Mesothelial cell of epicardium (in vitro differentiated cells): ENCODE data around the gene TGIF1. TPM values are rescaled to one million over a fixed set of nuclear protein-coding genes. Genes with fewer than 3 reads are reported as not detected.

ENCODE experiments used
- DNase-seq, 2 experiments: peaks; one replicate each; pipeline ENCODE4 v3.0.0; 2021; ENCODE audit warnings: low spot score in 2 of 2; ENCODE audit not compliant: unreplicated experiment in 2 of 2
- H3K27ac Mint-ChIP-seq: 2 replicates; pipeline ENCODE4 v1.8.0; 2021; ENCODE audit warnings: mixed read lengths
- H3K27me3 Mint-ChIP-seq: 2 replicates; pipeline ENCODE4 v1.8.0; 2021; ENCODE audit warnings: low read depth, mixed read lengths
- H3K36me3 Mint-ChIP-seq: 2 replicates; pipeline ENCODE4 v1.8.0; 2021; ENCODE audit warnings: mixed read lengths
- H3K4me1 Mint-ChIP-seq: 2 replicates; pipeline ENCODE4 v1.8.0; 2021; ENCODE audit warnings: mixed read lengths
- H3K4me3 Mint-ChIP-seq: 2 replicates; pipeline ENCODE4 v1.8.0; 2021; ENCODE audit warnings: mild to moderate bottlenecking, moderate library complexity, mixed read lengths
- H3K9me3 Mint-ChIP-seq: 2 replicates; pipeline ENCODE4 v1.8.0; 2021; ENCODE audit warnings: mixed read lengths
- total RNA-seq: library from RNA; stranded (reverse); gene quantifications from 3 replicates; pipeline ENCODE4 v1.2.1, GENCODE V29; 2021
- TF ChIP-seq, protein P1 (sequence below): fragments of 200-600 bp; sonication (generic); IDR thresholded peaks from one replicate; pipeline ENCODE4 v1.5.0; 2021; ENCODE audit warnings: antibody characterized with exemption; ENCODE audit not compliant: unreplicated experiment

The TGIF1 gene
- total RNA-seq, 1 donor from 2014 or later: 96.6 TPM

DNA sequence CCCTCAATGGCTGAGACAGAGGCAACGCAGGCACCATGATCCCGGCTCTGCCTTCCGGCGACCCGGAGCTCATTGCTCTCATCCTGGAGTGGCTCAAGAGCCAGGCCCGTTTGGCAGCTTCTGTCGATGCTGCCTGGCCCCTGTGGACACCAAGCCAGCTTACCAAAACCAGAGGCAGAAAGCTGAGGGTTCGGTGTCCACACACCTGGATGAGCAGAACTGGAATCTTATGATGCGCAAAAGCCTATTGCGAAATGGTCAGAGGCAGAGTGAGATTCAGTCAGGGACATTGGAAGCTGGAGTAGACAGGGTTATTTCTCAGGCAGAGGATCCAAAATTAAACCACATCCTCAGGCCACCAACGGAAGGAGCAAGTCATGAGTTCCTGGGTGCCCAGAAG, 34.9 kb upstream of the TGIF1 start:
- Mint-ChIP-seq H3K9me3 (peaks cover 4% of the 10 kb centered on the region), H3K4me3 (no peak overlapping the region), H3K4me1 (no peaks in the 10 kb centered on the region), H3K36me3 (no peaks in the 10 kb centered on the region), H3K27me3 (no peaks in the 10 kb centered on the region), H3K27ac (no peak overlapping the region)
- no peak for DNase-seq
- TF ChIP-seq, protein P1, sequence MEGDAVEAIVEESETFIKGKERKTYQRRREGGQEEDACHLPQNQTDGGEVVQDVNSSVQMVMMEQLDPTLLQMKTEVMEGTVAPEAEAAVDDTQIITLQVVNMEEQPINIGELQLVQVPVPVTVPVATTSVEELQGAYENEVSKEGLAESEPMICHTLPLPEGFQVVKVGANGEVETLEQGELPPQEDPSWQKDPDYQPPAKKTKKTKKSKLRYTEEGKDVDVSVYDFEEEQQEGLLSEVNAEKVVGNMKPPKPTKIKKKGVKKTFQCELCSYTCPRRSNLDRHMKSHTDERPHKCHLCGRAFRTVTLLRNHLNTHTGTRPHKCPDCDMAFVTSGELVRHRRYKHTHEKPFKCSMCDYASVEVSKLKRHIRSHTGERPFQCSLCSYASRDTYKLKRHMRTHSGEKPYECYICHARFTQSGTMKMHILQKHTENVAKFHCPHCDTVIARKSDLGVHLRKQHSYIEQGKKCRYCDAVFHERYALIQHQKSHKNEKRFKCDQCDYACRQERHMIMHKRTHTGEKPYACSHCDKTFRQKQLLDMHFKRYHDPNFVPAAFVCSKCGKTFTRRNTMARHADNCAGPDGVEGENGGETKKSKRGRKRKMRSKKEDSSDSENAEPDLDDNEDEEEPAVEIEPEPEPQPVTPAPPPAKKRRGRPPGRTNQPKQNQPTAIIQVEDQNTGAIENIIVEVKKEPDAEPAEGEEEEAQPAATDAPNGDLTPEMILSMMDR: no peak

DNA sequence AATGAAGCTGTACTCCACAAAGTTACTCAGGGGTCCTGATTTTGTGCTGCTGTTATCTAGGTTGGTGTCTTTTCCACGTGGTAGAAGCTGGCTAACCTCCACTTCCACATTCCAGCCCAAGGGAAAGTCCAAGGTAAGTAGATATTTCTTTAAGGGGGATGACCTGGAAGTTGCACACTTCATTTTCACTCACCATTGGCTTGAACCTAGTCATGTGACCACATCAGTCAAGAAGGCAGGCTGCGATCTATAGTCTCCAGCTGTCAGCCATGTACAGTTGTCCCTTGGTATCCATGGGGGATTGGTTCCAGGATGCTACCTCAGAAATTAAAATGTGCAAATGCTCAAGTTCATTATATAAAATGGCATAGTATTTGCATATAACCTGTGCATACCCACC, 31.9 kb upstream of the TGIF1 start:
- H3K4me3 Mint-ChIP-seq: no peak overlapping the region
- TF ChIP-seq, protein P1: no peak
- H3K36me3 Mint-ChIP-seq: no peaks in the 10 kb centered on the region
- H3K9me3 Mint-ChIP-seq: peaks cover 8% of the 10 kb centered on the region
- H3K4me1 Mint-ChIP-seq: no peaks in the 10 kb centered on the region
- no peak for DNase-seq
- H3K27ac Mint-ChIP-seq: no peak overlapping the region
- no peaks in the 10 kb centered on the region for H3K27me3 Mint-ChIP-seq

DNA sequence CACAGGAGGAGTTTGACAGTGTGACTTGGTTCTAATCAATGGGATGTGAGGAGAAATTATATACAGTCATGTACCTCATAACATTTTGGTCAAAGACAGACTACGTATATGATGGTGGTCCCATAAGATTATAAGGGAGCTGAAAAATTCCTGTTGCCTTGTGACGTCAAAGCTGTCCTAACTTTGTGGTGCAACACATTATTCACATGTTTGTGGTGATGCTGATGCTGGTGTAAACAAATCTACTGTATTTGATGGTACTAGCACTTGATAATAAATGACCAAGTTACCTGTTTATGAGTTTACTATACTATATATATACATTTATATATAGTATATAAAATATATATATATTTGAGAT, 29.1 kb upstream of the TGIF1 start:
- Mint-ChIP-seq H3K9me3 (peaks cover 8% of the 10 kb centered on the region), H3K4me3 (no peak overlapping the region), H3K36me3 (no peaks in the 10 kb centered on the region), H3K27ac (no peak overlapping the region), H3K4me1 (no peaks in the 10 kb centered on the region), H3K27me3 (no peaks in the 10 kb centered on the region)
- DNase-seq: no peak
- TF ChIP-seq, protein P1: no peak

DNA sequence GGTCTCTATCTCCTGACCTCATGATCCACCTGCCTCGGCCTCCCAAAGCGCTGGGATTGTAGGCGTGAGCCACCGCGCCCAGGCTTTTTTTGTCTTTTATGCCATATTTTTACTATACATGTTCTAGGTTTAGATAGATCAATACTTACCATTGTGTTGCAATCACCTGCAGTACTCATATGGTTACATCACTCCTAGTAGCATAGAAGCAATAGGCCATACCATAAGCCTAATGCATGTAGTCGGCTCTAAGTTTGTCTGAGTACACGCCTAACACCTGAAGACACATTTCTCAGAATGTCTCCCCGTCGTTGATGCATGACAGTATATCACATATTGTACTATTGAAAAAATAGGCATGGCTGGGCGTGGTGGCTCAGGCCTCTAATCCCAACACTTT, 27.1 kb upstream of the TGIF1 start:
- no peak overlapping the region for H3K4me3 Mint-ChIP-seq
- no peaks in the 10 kb centered on the region for H3K4me1 Mint-ChIP-seq
- TF ChIP-seq, protein P1: no peak
- no peaks in the 10 kb centered on the region for H3K27me3 Mint-ChIP-seq
- H3K27ac Mint-ChIP-seq: no peak overlapping the region
- H3K36me3 Mint-ChIP-seq: no peaks in the 10 kb centered on the region
- no peak for DNase-seq
- peaks cover 8% of the 10 kb centered on the region for H3K9me3 Mint-ChIP-seq

DNA sequence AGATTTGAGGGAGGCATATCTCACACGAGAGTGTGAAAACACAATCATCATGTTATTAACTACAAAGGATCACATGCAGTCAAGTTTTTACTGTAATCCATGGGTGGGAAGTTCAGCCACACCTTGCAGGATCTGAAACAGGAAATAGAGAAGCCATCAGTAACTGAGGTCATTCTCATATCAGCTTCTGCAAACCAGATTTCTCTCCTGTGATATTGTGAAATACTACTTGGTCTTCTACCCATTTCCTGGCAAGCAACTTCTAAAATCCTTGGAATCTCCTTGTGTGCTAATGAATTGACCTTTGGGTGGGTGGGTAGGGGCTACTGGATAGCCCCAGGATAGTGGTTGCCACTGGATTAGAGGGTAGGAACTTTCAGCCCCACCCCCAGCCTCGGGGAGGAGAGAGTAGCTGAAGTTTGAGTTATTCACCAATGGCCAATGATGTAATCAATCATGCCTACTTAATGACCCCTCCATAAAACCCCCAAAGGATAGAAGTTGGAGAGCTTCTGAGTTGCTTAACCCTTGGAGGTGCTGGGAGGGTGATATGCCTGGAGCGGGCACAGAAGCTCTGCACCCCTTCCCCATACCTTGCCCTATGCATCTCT, 25.6 kb upstream of the TGIF1 start:
- DNase-seq: no peak
- peaks cover 4% of the 10 kb centered on the region for H3K9me3 Mint-ChIP-seq
- H3K36me3 Mint-ChIP-seq: no peaks in the 10 kb centered on the region
- no peaks in the 10 kb centered on the region for H3K27me3 Mint-ChIP-seq
- H3K27ac Mint-ChIP-seq: no peak overlapping the region
- TF ChIP-seq, protein P1: no peak
- no peak overlapping the region for H3K4me3 Mint-ChIP-seq
- no peaks in the 10 kb centered on the region for H3K4me1 Mint-ChIP-seq

DNA sequence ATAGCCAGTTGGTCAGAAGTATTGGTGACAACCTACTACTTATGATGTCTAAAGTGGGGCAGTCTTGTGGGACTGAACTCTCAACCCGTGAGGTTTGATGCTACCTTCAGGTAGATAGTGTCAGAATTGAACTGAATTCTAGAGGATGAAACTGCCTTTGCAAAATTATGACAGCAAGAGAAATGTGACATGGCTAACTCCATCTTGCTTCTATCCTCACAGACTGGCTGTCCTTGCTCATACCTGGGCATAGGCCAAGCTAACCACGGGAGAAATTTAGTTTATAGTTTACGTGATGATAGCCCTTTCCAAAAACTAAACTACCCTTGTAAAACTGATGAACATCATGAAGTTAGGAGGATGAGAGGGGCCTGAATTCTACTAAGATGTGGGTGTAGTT, 24.9 kb upstream of the TGIF1 start:
- H3K4me3 Mint-ChIP-seq: no peak overlapping the region
- DNase-seq: no peak
- no peaks in the 10 kb centered on the region for H3K27me3 Mint-ChIP-seq
- no peaks in the 10 kb centered on the region for H3K4me1 Mint-ChIP-seq
- H3K27ac Mint-ChIP-seq: no peak overlapping the region
- H3K9me3 Mint-ChIP-seq: peaks cover 4% of the 10 kb centered on the region
- no peaks in the 10 kb centered on the region for H3K36me3 Mint-ChIP-seq
- TF ChIP-seq, protein P1: no peak
